HEK293 (cell line): ENCODE results near the gene BTK.

Source experiments
- CTCF ChIP-seq: fragments of 450-650 bp; formaldehyde crosslinking; IDR thresholded peaks from 2 replicates; pipeline ENCODE4 v1.5.1; 2016; ENCODE audit warnings: missing biosample characterization, missing genetic modification characterization
- ZNF280D ChIP-seq: fragments of 450-650 bp; formaldehyde crosslinking; IDR thresholded peaks from 2 replicates; pipeline ENCODE4 v1.5.1; 2016; ENCODE audit warnings: missing biosample characterization, missing genetic modification characterization
- ZNF830 ChIP-seq: fragments of 450-650 bp; IDR thresholded peaks from 2 replicates; pipeline ENCODE4 v1.5.0; 2018; ENCODE audit warnings: missing biosample characterization, missing genetic modification characterization, low read depth, mild to moderate bottlenecking, moderate library complexity
- ZSCAN30 ChIP-seq: fragments of 450-650 bp; IDR thresholded peaks from 2 replicates; pipeline ENCODE4 v1.5.1; 2018; ENCODE audit warnings: missing biosample characterization, mild to moderate bottlenecking, missing genetic modification characterization, moderate library complexity

GRCh38 chrX:101417981-101418841 lies 32.2 kb upstream of the BTK start:
- TF ChIP-seq CTCF (tag by site-specific recombination) (no peak), ZNF830 (tag by site-specific recombination) (no peak), ZNF280D (tag by site-specific recombination) (no peak), ZSCAN30 (tag by site-specific recombination) (no peak)
